Measurements from ENCODE around the gene PACRG.
"Not testable (repeated sequence)": the region's sequence is repeated elsewhere in the genome, so short reads cannot be mapped to it uniquely, and the experiment has no call there.

Gene PACRG

DNA sequence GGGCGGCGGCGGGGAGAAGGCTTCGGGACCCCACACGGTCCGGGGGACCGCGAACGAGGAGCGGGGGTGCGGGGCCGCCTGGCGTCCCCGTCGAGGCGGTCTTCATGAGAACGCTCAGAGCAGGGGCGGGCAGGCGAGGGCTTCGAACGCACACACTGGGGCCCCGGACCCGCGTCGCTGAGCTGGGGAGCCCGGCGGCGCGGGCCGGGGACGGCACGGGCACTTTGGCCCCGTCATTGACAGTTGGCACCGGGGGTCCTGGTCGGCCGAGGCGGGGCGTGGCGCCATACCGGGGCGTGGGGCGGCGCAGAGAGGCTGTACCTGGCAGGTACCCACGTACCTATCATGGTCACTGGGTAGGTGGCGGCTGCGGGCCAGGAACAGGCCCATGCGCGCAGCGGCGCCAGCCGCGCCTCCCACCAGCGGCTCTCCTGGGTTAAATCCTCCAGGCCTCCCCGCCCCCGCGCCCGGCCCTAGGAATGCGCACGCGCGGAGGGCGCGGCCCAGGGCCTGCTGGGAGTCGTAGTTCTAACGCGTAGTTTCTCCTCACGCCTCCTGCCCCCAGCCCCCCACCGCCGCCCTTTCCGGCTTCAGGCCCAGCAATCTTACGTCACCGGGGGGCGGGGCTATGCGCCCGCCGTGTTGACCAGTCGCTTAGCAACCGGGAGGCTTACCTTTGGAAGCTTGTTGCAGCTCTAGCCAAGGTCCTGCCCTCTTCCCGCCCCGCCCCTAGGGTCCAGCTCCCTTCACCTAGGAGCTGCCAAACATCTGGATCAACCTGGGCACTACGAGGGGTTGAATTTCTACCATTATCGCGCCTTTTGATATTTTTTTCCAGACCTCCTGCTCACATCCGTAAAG lies at the start of gene PACRG, which contains the start of gene PRKN:
Gene PACRG, plus strand, starts transcription at position 653 of the 861 bp plus-strand sequence.
Gene PRKN, minus strand, starts transcription at position 445 of the 861 bp plus-strand sequence.
- TF ChIP-seq, protein P1, sequence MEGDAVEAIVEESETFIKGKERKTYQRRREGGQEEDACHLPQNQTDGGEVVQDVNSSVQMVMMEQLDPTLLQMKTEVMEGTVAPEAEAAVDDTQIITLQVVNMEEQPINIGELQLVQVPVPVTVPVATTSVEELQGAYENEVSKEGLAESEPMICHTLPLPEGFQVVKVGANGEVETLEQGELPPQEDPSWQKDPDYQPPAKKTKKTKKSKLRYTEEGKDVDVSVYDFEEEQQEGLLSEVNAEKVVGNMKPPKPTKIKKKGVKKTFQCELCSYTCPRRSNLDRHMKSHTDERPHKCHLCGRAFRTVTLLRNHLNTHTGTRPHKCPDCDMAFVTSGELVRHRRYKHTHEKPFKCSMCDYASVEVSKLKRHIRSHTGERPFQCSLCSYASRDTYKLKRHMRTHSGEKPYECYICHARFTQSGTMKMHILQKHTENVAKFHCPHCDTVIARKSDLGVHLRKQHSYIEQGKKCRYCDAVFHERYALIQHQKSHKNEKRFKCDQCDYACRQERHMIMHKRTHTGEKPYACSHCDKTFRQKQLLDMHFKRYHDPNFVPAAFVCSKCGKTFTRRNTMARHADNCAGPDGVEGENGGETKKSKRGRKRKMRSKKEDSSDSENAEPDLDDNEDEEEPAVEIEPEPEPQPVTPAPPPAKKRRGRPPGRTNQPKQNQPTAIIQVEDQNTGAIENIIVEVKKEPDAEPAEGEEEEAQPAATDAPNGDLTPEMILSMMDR (IDR thresholded peaks at IDR 0.05; ENCODE audit: insufficient read depth, low read length, missing control alignments), result no peak
- CTCF ChIA-PET, result interaction anchor here (0.9 kb wide), 1 partner anchor 1309 kb away, joined by 3 read pairs; no protein-coding TSS in a partner anchor
- peak within 1 kb of the TSS; percentile 79 for H3K4me3 ChIP-seq (ENCODE audit: low read depth, low read length)
- POLR2A ChIA-PET, result no interaction called here
- peak; percentile 45 for DNase-seq (ENCODE audit: low read depth, low spot score)

DNA sequence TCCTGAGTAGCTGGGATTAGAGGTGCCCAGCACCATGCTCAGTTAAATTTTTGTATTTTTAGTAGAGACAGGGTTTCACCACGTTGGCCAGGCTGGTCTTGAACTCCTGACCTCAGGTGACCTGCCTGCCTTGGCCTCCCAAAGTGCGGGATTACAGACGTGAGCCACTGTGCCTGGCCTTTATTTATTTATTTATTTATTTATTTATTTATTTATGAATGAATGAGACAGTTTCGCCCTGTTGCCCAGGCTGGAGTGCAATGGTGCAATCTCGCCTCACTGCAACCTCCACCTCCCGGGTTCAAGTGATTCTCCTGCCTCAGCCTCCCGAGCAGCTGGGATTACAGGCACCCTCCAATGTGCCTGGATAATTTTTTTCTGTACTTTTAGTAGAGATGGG lies 48.9 kb upstream of the PACRG start:
- H3K4me3 ChIP-seq (ENCODE audit: low read depth, low read length); POLR2A ChIA-PET; CTCF ChIA-PET; DNase-seq (ENCODE audit: low read depth, low spot score): not testable (repeated sequence)

DNA sequence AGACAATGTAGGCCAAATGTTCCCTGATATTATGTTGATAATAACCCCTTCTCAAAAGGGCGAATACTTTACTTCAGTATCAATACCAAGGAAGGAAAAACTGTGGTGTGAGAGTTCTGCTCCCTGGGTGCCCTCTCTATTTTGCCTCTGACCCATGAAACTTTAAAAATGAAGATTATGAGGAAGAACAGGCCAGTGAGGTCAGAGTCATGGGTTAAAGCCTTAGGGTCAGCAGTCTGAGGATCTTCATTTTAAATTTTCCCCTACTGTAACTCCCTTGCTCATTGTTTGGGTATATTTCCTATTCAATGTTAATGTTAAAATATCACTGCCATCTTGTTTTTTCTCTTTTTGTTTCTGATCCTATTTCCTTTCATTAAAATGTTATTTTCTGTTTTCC lies 48.1 kb upstream of the PACRG start:
- ChIA-PET CTCF (no interaction called here), POLR2A (no interaction called here)
- no peak for DNase-seq (ENCODE audit: low read depth, low spot score)
- TF ChIP-seq, protein P1 (IDR thresholded peaks at IDR 0.05; ENCODE audit: insufficient read depth, low read length, missing control alignments), result no peak
- H3K4me3 ChIP-seq (ENCODE audit: low read depth, low read length), result no peak overlapping the region

DNA sequence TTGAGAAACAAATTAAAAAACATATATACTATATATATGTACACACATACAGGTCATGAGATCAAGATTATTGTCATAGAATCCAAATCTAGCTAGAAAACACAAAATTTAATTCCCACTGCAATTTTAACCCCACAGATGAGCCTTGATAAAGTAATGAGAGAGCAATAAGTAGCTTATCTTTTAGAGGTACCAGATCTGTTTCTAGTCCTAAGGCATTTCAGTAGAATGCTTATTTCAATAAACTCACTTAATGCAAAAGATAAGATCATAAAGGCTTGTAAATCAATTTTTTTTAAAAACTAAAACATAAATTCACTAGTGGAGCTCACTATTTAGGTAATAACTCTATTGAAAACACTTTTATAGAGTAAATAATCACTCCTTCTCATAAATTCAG lies 47.4 kb upstream of the PACRG start:
- CTCF ChIA-PET, result no interaction called here
- TF ChIP-seq, protein P1 (IDR thresholded peaks at IDR 0.05; ENCODE audit: insufficient read depth, low read length, missing control alignments), result no peak
- DNase-seq (ENCODE audit: low read depth, low spot score), result no peak
- POLR2A ChIA-PET, result no interaction called here
- no peak overlapping the region for H3K4me3 ChIP-seq (ENCODE audit: low read depth, low read length)

DNA sequence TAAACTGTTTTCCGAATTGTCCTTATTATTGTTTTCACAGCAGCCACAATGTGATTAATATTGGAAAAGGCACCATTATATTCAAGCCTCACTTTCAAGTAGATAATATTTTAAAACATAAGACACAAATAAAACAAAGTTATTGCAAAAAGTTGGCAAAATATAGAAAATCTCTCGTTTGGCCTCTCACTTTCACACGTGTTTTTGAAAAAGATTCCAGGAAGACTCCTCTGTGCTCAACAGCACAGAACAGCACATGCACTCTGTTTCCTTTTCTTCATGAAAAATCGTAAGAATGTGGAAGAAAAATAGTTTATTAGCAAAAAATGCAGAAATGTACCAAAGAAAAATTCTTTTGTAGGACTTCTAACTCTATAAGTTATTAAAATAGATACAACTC lies 46.9 kb upstream of the PACRG start:
- ChIA-PET CTCF (no interaction called here), POLR2A (no interaction called here)
- no peak overlapping the region for H3K4me3 ChIP-seq (ENCODE audit: low read depth, low read length)
- no peak for DNase-seq (ENCODE audit: low read depth, low spot score)
- TF ChIP-seq, protein P1 (IDR thresholded peaks at IDR 0.05; ENCODE audit: insufficient read depth, low read length, missing control alignments), result no peak

- CTCF ChIA-PET, result no interaction called here
- TF ChIP-seq, protein P1 (IDR thresholded peaks at IDR 0.05; ENCODE audit: insufficient read depth, low read length, missing control alignments), result no peak
- DNase-seq (ENCODE audit: low read depth, low spot score), result no peak
- H3K4me3 ChIP-seq (ENCODE audit: low read depth, low read length), result no peak overlapping the region
- POLR2A ChIA-PET, result no interaction called here
Measured at GRCh38 chr6:162681447-162681846, 46.3 kb upstream of the PACRG start.

GRCh38 chr6:162683135-162683534 lies 44.6 kb upstream of the PACRG start:
- H3K4me3 ChIP-seq (ENCODE audit: low read depth, low read length), result no peak overlapping the region
- ChIA-PET CTCF (no interaction called here), POLR2A (interaction anchor here (0.6 kb wide), 1 partner anchor 1948 kb away, joined by 5 read pairs; no protein-coding TSS in a partner anchor)
- no peak for DNase-seq (ENCODE audit: low read depth, low spot score)
- TF ChIP-seq, protein P1 (IDR thresholded peaks at IDR 0.05; ENCODE audit: insufficient read depth, low read length, missing control alignments), result no peak

All from AG04449 (cell line).